ENCODE results near the gene CEBPA.
"Not testable (repeated sequence)": the region's sequence is repeated elsewhere in the genome, so short reads cannot be mapped to it uniquely, and the experiment has no call there.

CEBPA gene

GRCh38 chr19:33300009-33300893 lies 2.1 kb downstream of the CEBPA start:
- no peak for DNase-seq (ENCODE audit: low spot score)

- DNase-seq (ENCODE audit: low spot score), result no peak
These were observed 3.2 kb downstream of the CEBPA start for GRCh38 chr19:33299051-33299688.

- DNase-seq (ENCODE audit: low spot score), result no peak
These were observed 4.0 kb downstream of the CEBPA start for GRCh38 chr19:33298146-33298911.

DNA sequence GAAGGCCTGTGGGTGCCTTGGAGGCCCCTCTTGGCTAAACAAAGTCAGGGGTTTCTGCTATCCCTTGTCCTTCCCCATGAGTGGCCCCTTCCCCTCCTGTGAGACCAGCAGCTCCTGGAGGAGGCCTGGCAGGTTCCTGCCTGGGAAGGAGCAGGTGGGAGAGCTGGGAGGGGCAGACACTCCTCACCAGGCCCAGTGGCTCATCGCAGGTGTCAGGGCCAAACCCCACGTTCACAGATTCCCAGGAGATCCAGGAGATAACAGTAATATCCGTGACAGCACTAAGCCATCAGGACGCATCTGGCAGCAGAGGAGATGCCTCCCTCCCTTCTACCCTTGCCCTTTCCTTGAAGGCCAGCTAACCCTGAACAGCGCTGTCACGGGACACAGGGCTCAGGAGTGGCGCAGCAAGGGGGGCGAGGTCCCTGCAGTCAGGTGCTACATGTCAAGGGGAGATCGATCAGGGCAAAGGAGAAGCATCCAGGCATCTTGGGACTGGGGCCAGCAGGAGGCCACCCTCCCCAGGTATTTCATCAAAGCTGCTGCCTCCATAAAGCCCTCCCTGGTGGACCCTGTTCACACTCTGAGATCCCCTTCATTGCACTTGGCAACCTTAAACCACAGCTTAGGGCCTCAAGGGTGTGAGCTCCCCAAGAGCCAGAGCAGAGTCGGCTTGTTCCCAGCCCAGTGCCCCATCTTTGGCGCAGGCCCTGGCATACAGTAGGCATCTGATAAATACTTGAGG lies 4.8 kb downstream of the CEBPA start:
- DNase-seq (ENCODE audit: low spot score), result no peak

- peak; percentile 41 for DNase-seq (ENCODE audit: low spot score)
These were observed 5.8 kb downstream of the CEBPA start for GRCh38 chr19:33296488-33296971.

DNA sequence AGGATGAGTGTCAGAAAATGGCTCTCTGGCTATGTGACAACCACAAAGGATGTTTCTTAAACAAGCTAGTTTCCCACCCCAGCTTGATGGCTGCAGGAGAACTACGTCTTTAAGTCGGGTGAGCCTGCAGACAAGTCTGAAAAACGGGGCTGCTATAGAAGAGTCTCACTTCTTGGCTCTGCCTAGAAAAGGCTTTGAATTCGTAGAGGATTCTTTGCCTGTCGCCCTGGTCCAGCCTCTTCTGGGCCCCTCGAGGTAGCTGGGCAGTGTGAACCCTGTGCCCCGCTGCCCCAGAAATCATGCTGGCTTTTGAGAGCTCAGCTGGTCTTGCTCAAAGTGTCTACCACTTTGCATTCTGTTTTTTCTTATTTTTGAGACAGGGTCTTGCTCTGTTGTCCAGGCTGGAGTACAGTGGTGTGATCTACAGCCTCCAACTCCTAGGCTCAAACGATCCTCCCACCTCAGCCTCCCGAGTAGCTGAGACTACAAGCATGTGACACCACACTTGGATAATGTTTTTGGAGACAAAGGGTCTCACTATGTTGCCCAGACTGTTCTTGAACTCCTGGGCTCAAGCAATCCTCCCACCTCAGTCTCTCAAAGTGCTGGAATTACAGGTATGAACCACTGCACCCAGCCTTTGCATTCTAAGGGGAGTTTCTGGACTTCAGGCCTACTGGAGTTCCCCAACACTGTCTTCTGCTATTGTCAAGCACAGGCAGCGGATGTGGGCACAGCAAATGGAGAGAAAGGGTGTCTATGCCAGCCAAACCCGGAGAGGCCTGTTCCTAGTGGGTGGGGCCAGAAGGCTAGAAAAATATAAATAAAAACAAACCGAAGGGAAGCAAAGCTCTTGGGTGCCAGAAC lies 6.5 kb downstream of the CEBPA start:
- DNase-seq (ENCODE audit: low spot score), result no peak

GRCh38 chr19:33295046-33295445 lies 7.3 kb downstream of the CEBPA start:
- DNase-seq (ENCODE audit: low spot score), result not testable (repeated sequence)

DNA sequence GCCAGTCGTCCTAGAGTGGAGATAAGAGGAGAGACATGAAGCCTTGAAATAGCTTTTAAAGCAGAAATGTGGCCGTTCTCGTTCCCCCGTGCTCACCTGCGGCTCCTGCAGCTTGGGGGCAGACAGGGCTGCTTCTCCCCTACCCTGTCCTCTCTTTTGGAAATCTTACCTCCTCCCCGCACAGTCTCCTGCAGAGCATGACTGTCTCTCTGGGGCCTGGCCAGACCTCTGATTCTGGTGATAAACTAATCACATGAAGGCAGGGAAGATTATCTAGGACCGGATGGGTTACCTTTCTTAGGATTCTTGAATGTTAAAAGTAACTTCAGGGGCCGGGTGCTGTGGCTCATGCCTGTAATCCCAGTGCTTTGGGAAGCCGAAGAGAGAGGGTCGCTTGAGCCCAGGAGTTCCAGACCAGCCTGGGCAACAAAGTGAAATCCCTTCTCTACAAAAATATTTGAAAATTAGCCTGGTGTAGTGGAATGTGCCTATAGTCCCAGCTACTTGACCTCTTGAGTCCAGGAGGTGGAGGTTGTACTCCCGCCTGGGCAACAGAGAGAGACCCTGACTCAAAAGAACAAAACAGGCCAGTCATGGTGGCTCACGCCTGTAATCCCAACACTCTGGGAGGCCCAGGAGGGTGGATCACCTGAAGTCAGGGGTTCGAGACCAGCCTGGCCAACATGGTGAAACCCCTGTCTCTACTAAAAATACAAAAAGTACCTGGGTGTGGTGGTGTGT lies 8.1 kb downstream of the CEBPA start:
- DNase-seq (ENCODE audit: low spot score), result no peak

DNA sequence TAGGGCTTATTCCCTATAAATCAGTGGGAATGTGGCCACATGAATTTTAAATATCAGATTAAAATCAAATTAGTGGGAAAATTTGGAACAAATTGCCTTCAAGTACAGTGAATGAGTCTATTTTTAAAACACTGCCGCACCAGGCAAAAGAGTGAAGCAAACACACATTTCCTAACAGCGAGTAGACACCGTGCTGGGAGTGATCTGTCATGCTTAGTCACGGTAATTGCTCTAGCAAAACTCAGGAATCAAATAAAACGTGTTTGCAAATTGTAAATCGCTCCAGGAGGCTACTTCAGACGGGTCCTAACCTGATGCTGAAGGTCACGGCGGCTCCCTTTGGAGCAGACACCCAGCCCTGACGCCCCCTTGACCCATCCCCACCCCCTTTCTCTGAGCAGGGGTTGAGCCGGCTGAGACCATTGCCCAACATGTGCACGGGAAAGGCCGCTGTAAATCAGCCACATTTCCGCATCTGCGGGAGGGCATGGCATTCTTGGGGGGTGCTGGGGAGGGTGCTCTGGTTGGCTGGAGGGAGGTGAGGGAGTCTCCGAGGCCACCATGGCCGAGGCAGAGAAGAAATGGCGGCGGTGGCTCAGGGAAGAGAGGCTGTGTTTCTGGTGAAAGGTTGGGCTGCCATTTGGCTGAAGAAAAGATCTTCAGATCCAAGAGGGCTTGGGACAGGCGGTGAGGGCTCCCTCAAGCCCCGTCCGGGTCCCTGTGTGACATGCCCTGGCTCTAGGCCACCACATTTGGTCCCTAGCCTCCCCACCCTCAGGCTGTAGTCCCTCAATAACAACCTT lies 8.9 kb downstream of the CEBPA start:
- DNase-seq (ENCODE audit: low spot score), result peak; percentile 86

- DNase-seq (ENCODE audit: low spot score), result peak; percentile 53
These were observed 9.6 kb downstream of the CEBPA start for GRCh38 chr19:33292595-33293254.

- no peak for DNase-seq (ENCODE audit: low spot score)
These were observed 10.5 kb downstream of the CEBPA start for GRCh38 chr19:33291623-33292534.

DNA sequence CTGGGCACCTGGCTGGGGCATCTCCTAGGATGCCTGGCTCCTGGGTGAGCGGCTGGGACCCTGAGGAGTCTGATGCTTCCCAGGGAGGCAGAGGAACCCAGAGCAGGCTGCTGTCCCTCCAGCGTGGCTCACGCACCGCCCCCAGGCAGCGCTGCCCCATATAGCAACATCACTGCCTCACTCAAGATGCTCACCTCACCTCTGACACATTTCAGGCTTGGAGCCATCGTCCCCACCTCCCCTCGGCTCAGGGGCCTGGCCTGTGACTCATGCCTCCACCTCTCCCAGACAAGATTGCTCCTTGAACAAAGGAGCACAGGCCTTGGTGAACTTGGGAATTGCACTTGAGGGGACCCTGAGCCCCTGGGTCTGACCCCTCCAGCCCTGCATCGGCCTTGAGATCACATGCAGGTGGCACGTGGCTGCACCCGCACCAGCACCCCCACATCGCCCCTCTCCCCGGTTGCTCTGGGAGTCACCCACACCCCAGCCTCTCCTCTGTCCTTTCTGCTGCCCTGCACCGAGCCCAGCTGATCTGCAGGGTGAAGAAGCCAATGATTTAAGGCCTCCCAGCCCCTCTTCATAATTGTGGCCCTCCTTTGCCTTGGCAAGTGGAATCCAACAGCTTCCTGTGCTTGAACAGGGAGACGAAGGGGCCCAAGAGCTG lies 11.2 kb downstream of the CEBPA start:
- no peak for DNase-seq (ENCODE audit: low spot score)

- no peak for DNase-seq (ENCODE audit: low spot score)
These were observed 12.1 kb downstream of the CEBPA start for GRCh38 chr19:33290082-33290815.

DNA sequence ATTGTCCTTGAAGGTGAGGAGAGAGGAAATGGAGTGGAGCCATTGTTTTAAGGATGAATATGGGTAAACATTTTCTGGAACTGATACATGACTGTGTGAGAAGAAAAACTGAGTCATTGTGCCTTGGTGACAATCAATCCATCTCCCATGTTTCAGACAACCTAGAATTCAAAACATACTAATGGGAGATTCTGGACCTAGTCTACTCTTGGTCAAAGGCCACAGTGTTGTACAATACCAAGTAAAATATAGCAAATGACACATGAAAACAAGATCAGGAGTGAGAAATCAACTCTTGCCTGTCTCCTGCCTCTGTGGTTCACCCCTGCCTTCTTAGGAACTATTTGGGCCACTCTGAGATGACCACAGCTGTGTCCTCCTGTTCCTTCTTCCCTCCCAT lies 13.1 kb downstream of the CEBPA start:
- no peak for DNase-seq (ENCODE audit: low spot score)

DNA sequence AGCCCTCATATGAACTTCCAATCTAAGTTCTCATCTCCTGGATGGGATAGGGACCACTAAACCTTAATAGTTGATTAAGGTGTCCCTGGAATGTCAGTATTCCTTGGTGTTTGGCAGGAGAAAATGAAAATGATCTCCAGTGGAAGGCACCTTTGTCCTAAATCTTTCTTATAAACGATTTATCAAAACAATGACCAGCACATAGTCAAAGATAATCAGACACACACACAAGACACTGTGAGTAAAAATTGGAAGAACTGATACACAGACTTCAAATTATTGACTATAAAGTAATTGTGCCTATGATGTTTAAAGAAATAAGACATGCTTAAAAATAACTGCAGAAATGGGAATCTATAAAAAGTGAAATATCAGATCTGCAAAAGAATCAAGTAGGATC lies 13.7 kb downstream of the CEBPA start:
- DNase-seq (ENCODE audit: low spot score), result no peak

DNA sequence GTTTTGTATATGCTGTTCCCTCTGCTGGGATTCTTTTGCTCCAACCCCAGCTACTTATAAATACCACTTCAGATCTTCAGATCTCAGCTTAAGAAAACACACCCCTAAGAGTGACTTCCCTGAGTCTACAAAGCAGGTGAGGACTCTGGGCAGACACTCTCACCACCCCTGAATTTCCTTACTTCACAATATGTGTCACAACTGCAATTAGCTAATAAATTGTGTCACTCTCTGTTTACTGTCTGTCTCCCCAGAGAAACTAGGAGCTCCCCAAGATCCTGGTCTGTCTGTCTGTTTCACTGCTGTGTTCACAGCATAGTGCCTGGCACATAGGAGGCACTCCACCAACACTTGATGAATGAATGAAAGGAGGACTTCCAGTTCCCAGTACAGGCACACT lies 14.4 kb downstream of the CEBPA start:
- no peak for DNase-seq (ENCODE audit: low spot score)

Data from AG08395 (cell line).